ENCODE data around the gene CUL1.

Gene CUL1

DNA sequence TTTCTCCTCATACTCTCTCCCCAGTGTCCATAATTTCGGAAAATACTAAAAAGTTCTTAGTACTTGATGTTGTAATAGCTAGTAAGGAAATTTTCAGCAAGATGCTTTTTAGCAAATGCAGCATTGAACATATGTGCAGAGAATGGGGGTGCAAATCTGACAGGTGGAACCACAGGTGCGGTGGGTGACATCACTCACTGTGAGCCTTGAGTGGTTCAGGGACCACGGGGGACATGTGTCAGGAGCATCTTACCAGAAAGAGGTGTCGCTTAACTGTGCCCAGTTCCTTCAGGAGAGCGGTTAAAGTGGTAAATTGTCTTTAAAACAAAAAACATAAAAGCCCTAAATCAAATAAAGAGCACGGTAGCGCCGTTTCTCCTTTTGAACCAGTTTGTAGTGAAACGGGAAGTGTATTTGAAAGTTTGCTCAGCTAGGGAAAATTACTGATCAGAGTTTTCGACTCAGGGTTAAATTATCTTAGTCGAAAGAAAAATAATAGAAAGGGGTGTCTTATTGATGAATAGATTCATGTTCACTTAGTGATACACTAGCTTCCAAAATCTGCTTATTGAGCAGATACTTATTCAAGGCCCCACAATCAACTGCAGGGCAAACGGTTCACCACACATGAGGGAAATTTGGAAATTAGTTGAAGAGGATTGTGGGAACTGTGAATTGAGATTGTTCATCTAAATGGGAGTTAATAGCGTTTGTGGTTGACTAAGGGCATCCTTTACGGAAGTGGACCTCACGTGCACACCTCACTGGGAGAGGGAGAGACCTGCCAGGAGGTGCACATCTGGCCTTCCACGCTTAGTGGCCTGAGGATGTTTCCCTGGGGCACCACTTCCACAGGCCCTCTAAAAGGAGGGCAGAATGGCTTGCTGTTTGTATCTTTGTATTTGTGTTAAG lies 12.7 kb downstream of the CUL1 start:
- Histone ChIP-seq H3K9me2 (replicated peaks; ENCODE audit: control insufficient read depth, low read length) (no peaks in the 10 kb centered on the region), H3K4me1 (ENCODE audit: control insufficient read depth, low read length) (peaks cover 76% of the 10 kb centered on the region), H3K79me2 (ENCODE audit: control insufficient read depth, low read length) (peaks cover 100% of the 10 kb centered on the region), H3K27ac (ENCODE audit: low read depth, low read length) (peak overlapping the region; percentile 43), H4K20me1 (ENCODE audit: control insufficient read depth, insufficient read depth, low read depth, low read length) (peaks cover 82% of the 10 kb centered on the region), H3K4me2 (ENCODE audit: low read length) (peak overlapping the region; percentile 60), H3K36me3 (ENCODE audit: control insufficient read depth, low read length) (peaks cover 31% of the 10 kb centered on the region), H3K9me3 (ENCODE audit: control insufficient read depth, insufficient read depth, low read length) (no peaks in the 10 kb centered on the region), H3K4me3 (ENCODE audit: low read length) (peak overlapping the region; percentile 39), H3F3A (ENCODE audit: control insufficient read depth, insufficient read depth) (peaks cover 13% of the 10 kb centered on the region), H3K27me3 (ENCODE audit: control insufficient read depth, low read length) (no peaks in the 10 kb centered on the region)
- no peak for TF ChIP-seq EZH2phosphoT487 (IDR thresholded peaks at IDR 0.05; ENCODE audit: borderline replicate concordance, low read length)
- TF ChIP-seq, protein P1, sequence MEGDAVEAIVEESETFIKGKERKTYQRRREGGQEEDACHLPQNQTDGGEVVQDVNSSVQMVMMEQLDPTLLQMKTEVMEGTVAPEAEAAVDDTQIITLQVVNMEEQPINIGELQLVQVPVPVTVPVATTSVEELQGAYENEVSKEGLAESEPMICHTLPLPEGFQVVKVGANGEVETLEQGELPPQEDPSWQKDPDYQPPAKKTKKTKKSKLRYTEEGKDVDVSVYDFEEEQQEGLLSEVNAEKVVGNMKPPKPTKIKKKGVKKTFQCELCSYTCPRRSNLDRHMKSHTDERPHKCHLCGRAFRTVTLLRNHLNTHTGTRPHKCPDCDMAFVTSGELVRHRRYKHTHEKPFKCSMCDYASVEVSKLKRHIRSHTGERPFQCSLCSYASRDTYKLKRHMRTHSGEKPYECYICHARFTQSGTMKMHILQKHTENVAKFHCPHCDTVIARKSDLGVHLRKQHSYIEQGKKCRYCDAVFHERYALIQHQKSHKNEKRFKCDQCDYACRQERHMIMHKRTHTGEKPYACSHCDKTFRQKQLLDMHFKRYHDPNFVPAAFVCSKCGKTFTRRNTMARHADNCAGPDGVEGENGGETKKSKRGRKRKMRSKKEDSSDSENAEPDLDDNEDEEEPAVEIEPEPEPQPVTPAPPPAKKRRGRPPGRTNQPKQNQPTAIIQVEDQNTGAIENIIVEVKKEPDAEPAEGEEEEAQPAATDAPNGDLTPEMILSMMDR (IDR thresholded peaks at IDR 0.05; ENCODE audit: low read depth, low read length, poor library complexity, severe bottlenecking), result no peak

DNA sequence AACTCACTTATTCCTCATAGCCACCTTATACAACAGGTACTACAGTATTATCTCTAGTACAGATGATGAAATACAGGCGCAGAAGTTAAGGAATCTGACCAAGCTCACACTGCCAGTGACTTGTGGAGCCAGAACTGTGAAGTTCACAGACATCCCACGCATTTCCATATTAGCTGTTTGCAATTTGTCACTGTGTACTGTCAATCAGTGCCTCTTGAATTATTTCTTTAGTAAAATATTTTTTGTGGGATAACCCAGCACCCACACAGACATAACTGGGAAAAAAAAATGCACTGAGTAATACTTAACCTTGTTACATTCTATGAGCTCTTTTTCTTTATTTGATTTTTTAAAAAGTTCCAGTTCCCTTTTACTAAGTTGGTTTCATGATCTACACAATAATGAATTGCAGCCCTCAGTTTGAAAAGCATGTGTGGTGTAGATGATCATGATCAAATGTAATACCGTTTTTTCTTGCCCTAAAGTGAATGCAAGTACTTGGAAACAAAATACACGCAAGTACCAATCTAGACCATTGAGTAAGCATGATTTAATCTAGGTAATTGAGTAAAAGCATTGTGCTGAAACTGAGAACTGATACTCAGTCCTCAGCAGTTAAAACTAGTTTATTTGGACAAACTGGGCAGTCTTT lies 14.1 kb downstream of the CUL1 start:
- Histone ChIP-seq H3F3A (ENCODE audit: control insufficient read depth, insufficient read depth) (peaks cover 13% of the 10 kb centered on the region), H3K9me3 (ENCODE audit: control insufficient read depth, insufficient read depth, low read length) (no peaks in the 10 kb centered on the region), H3K4me3 (ENCODE audit: low read length) (no peak overlapping the region), H3K79me2 (ENCODE audit: control insufficient read depth, low read length) (peaks cover 100% of the 10 kb centered on the region), H3K27me3 (ENCODE audit: control insufficient read depth, low read length) (no peaks in the 10 kb centered on the region), H3K4me2 (ENCODE audit: low read length) (no peak overlapping the region; the same call in 1 of the 2 replicates), H3K27ac (ENCODE audit: low read depth, low read length) (no peak overlapping the region), H3K9me2 (replicated peaks; ENCODE audit: control insufficient read depth, low read length) (no peaks in the 10 kb centered on the region), H4K20me1 (ENCODE audit: control insufficient read depth, insufficient read depth, low read depth, low read length) (peaks cover 87% of the 10 kb centered on the region), H3K4me1 (ENCODE audit: control insufficient read depth, low read length) (peaks cover 73% of the 10 kb centered on the region), H3K36me3 (ENCODE audit: control insufficient read depth, low read length) (peaks cover 32% of the 10 kb centered on the region)
- TF ChIP-seq, protein P1 (IDR thresholded peaks at IDR 0.05; ENCODE audit: low read depth, low read length, poor library complexity, severe bottlenecking), result no peak
- TF ChIP-seq EZH2phosphoT487 (IDR thresholded peaks at IDR 0.05; ENCODE audit: borderline replicate concordance, low read length), result no peak

DNA sequence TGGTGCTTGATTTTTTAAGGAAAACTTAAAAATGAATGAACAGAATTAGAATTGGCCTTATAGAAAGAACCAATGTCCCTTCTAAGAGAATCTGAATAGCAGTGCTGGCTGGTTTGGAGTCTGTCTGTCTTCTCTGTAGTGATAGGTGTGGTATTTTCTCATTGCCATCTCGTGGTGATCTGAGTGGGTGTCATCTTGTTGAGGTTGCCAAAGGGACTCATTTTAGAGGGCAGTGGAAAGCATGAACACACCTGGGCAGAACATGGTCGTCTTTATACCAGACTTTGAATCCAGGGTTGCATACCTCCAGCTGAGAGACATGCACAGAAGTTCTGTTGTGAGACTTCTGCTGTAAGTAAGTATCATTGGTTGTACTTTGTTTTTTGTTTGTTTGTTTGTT lies 15.8 kb downstream of the CUL1 start:
- Histone ChIP-seq H3K27ac (ENCODE audit: low read depth, low read length) (no peak overlapping the region), H3K9me3 (ENCODE audit: control insufficient read depth, insufficient read depth, low read length) (no peaks in the 10 kb centered on the region), H3K9me2 (replicated peaks; ENCODE audit: control insufficient read depth, low read length) (no peaks in the 10 kb centered on the region), H3K27me3 (ENCODE audit: control insufficient read depth, low read length) (no peaks in the 10 kb centered on the region), H3K79me2 (ENCODE audit: control insufficient read depth, low read length) (peaks cover 100% of the 10 kb centered on the region), H4K20me1 (ENCODE audit: control insufficient read depth, insufficient read depth, low read depth, low read length) (peaks cover 81% of the 10 kb centered on the region), H3K4me3 (ENCODE audit: low read length) (no peak overlapping the region), H3F3A (ENCODE audit: control insufficient read depth, insufficient read depth) (peaks cover 13% of the 10 kb centered on the region), H3K36me3 (ENCODE audit: control insufficient read depth, low read length) (peaks cover 32% of the 10 kb centered on the region), H3K4me1 (ENCODE audit: control insufficient read depth, low read length) (peaks cover 56% of the 10 kb centered on the region), H3K4me2 (ENCODE audit: low read length) (no peak overlapping the region)
- TF ChIP-seq, protein P1 (IDR thresholded peaks at IDR 0.05; ENCODE audit: low read depth, low read length, poor library complexity, severe bottlenecking), result no peak
- no peak for TF ChIP-seq EZH2phosphoT487 (IDR thresholded peaks at IDR 0.05; ENCODE audit: borderline replicate concordance, low read length)
